ENCODE results near the gene MIEN1. TPM values are rescaled to one million over a fixed set of nuclear protein-coding genes. Genes with fewer than 3 reads are reported as not detected.

The MIEN1 gene
- total RNA-seq, 1 experiment from 2014 or later, result 50.8 TPM

- no peak for DNase-seq
- no peak overlapping the region for H4K91ac ChIP-seq (ENCODE audit: insufficient read length, low read depth, low read length)
- no peak overlapping the region for H3K27ac ChIP-seq (ENCODE audit: insufficient read length, low read depth, low read length)
- no peak overlapping the region for H2BK12ac ChIP-seq (ENCODE audit: insufficient read length, low read depth, low read length)
- no peak overlapping the region for H3K4me3 Mint-ChIP-seq
- no peak overlapping the region for H2AFZ ChIP-seq (ENCODE audit: low read length)
- no peak overlapping the region for H2BK20ac ChIP-seq (ENCODE audit: low read depth, low read length, poor library complexity, severe bottlenecking)
- H3K18ac ChIP-seq (ENCODE audit: insufficient read length, low read depth, low read length), result no peak overlapping the region
- H3K4me2 ChIP-seq (ENCODE audit: insufficient read depth, insufficient read length, low read length), result no peak overlapping the region
- no peaks in the 10 kb centered on the region for H3K23me2 ChIP-seq (ENCODE audit: insufficient read length, low read depth, low read length, poor library complexity, severe bottlenecking)
- H3K27me3 Mint-ChIP-seq (ENCODE audit: low read depth), result no peaks in the 10 kb centered on the region; the same call in 1 of the 2 replicates
- no peaks in the 10 kb centered on the region; the same call in 1 of the 2 replicates for H3K4me1 ChIP-seq (ENCODE audit: insufficient read depth, low read length)
- peaks cover 7 to 8% of the 10 kb centered on the region in 2 experiments for H3K4me1 Mint-ChIP-seq
- H3K27me3 ChIP-seq (ENCODE audit: insufficient read depth, low read length), result no peaks in the 10 kb centered on the region
- H3K36me3 Mint-ChIP-seq (ENCODE audit: insufficient read depth in 1 of 3, low read depth in 3 of 3), result peaks cover 66 to 82% (median 76%) of the 10 kb centered on the region in 3 experiments; a peak in 6 of 7 replicates
- no peak overlapping the region; the same call in 1 of the 2 replicates for H3K14ac ChIP-seq (ENCODE audit: insufficient read depth, low read length)
- no peaks in the 10 kb centered on the region for H3K79me1 ChIP-seq (ENCODE audit: insufficient read depth, low read depth, low read length, poor library complexity, severe bottlenecking)
- no peak overlapping the region; a peak in 1 of 7 replicates for H3K27ac Mint-ChIP-seq
- H3K23ac ChIP-seq (ENCODE audit: insufficient read length, low read depth, low read length), result no peak overlapping the region
- no peaks in the 10 kb centered on the region for H3K9me3 ChIP-seq (ENCODE audit: control insufficient read depth, low read depth, low read length)
- H4K5ac ChIP-seq (ENCODE audit: insufficient read length, low read depth, low read length), result no peak overlapping the region
- no peak overlapping the region for H3K4ac ChIP-seq (ENCODE audit: low read depth, low read length)
- H3K79me2 ChIP-seq (ENCODE audit: insufficient read depth, low read length), result peaks cover 12% of the 10 kb centered on the region; the same call in 1 of the 2 replicates
- H3K9ac ChIP-seq (ENCODE audit: extremely low read depth, insufficient read length, low read length), result no peak overlapping the region
- WGBS (ENCODE audit: extremely low coverage, insufficient read length, low lambda C conversion rate), result no CpG with 5 or more reads among the region's 20 CpGs
- H4K8ac ChIP-seq (replicated peaks; ENCODE audit: insufficient read length, low read depth, low read length), result no peak overlapping the region
- no peak overlapping the region for H3T11ph ChIP-seq (ENCODE audit: low read length)
- H3K9me3 Mint-ChIP-seq, result no peaks in the 10 kb centered on the region
- no peak overlapping the region for H2BK5ac ChIP-seq (ENCODE audit: insufficient read length, low read length)
- H3K56ac ChIP-seq (ENCODE audit: insufficient read length, low read depth, low read length), result no peak overlapping the region
- no peaks in the 10 kb centered on the region for H4K20me1 ChIP-seq (ENCODE audit: control insufficient read depth, insufficient read depth, insufficient read length)
- H2BK120ac ChIP-seq (ENCODE audit: low read depth, low read length, poor library complexity, severe bottlenecking), result no peak overlapping the region
- TF ChIP-seq, protein P1, sequence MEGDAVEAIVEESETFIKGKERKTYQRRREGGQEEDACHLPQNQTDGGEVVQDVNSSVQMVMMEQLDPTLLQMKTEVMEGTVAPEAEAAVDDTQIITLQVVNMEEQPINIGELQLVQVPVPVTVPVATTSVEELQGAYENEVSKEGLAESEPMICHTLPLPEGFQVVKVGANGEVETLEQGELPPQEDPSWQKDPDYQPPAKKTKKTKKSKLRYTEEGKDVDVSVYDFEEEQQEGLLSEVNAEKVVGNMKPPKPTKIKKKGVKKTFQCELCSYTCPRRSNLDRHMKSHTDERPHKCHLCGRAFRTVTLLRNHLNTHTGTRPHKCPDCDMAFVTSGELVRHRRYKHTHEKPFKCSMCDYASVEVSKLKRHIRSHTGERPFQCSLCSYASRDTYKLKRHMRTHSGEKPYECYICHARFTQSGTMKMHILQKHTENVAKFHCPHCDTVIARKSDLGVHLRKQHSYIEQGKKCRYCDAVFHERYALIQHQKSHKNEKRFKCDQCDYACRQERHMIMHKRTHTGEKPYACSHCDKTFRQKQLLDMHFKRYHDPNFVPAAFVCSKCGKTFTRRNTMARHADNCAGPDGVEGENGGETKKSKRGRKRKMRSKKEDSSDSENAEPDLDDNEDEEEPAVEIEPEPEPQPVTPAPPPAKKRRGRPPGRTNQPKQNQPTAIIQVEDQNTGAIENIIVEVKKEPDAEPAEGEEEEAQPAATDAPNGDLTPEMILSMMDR (conservative IDR thresholded peaks at IDR 0.05), result no peak
- no peak overlapping the region for H2AK5ac ChIP-seq (ENCODE audit: insufficient read length, low read length)
- no peak overlapping the region for H2BK15ac ChIP-seq (ENCODE audit: low read depth, low read length)
These were observed 20.1 kb downstream of the MIEN1 start for GRCh38 chr17:39709998-39710964.

All from H9 (cell line).